T-helper 1 cell (primary cell): ENCODE measurements around the gene SMYD3.

Experiments
- DNase-seq, 5 donors: peaks; one replicate each; pipeline ENCODE4 v3.0.0-alpha.2; 2012 to 2020

SMYD3 gene

GRCh38 chr1:246302711-246303317, 204.3 kb downstream of the SMYD3 start:
- no peak for DNase-seq

DNA sequence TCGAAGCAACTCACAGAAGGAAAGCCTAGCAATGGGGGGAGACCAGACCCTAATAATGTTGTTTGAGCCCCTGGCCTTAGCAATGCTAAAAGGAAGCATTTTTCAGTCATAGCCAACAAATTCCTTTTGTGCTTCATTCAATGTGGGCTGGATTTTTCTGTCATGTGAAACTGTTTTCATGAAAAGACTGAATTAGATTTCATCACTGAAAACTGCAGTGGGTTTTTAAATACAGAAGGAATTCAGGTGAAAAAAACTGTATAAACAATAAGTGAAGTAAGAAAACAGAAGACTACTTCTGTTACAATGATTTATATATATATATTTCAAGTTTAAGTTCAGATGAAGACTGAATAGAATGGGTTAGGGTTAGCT, 204.8 kb downstream of the SMYD3 start:
- no peak for DNase-seq

DNA sequence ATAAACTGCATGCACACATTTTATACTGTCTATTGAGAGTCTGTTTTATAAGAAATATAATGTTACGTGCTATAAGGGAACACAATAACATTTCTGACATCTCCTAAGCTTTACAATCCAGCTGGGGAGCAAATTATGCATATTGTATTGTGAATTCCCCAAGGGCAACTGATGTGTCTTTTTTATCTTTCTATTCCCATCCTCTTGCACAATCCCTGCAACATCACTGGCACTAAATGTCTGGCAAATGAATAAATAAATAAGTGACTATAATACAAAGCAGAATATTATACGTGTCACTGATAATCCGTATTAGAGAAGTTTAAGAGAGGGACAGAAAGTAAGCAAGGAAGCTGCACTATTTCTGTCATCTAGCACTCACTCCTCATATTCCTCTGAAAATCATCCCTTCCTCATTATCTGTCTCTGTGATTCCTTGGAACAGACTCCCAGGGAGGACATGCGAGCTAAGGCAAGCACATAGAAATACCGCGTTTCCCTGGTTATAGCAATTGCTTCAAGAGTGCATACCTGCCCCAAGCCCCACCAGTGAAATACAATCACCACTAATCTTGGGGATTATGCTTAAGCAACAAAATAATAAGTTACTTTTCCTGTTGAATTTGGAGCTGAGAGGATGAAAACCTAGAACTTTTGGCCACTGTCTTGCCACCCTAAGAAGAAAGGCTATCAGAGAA, 205.4 kb downstream of the SMYD3 start:
- DNase-seq: no peak

DNA sequence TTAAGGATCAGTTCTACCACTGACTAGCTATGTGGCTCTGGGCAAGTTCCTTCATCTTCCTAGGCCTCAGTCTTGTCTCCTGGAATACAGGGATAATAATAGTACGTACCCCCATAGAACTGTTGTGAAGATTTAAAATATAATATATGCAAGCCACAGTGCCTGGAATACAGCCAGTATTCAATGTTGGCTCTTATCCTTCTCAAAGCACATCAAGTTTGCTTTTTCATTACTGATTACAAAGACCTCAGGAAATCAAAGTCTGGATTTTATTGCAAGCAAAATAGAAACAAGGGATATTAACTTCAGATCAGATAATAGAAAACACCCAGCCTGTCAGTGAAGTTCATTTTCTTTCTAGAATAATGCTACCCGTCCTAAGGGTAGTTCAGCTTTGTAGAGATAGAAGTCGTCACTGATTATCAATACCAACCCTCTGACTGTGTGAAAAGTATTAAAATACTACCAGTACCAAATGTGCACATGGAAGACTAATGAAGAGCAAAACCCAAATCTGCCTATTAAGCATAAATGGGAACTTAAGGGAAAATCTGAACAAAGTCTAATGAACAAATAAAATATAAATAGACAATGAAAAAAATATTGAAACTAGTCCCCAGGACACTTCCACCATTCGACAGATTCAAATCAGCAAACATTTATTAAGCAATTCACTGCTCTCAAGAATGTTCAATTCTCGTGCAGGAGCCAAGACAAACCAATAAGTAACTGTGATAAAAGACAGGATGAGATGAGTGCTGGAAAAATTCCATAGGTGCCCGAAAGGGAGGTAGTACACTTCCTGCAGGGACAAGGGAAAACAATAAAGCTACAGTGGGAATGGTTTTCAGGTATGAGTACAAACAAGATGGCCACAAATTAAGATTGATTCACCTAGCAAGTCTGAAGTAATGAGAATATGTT, 206.2 kb downstream of the SMYD3 start:
- DNase-seq: no peak

DNA sequence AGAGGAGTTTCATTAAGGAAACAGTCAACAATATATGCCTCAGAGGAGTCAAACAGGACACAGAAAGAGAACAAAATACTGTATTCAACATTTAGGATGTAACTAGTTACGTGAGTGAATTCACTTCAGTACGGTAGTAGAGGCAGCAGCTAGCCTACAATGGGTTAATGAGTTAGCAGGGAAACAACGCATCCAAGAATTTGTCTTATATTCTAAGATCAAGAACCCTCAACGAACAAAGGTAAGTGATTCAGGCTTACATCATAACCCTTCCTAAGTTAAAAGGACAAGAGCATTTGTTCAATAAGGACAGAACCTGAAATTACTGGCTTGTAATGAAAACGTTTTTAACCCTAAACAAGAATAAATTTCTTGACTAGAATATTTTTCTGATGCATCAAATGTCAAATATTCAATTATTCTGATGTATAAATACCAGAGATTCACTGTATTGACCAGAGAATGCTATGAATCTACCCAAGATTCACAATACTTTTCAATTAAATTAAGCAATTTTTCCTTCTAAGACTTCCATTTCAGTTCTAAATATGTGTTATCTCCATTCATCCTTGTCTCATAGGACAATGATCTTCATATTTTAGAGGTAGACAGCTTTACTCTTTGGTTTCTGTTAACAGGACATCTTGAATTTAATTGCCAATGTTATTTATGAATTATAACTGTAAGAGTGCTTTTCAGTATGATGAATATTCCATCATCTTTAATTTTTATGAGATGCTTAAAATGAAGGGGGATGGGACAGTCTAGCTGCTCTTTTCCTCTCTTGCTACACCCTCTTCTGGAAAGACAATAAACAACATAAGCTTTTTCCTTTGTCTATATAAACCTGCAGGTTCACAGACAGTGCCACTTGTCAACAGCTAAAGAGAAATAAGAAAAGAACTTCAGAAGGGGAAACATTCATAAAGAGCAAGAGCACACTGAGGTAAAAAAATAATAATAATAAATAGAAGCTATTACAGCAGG, 209.5 kb downstream of the SMYD3 start:
- no peak for DNase-seq

GRCh38 chr1:246295968-246296367, 211.1 kb downstream of the SMYD3 start:
- DNase-seq: no peak

- DNase-seq: no peak
These were observed 211.7 kb downstream of the SMYD3 start for GRCh38 chr1:246295340-246295739.

DNA sequence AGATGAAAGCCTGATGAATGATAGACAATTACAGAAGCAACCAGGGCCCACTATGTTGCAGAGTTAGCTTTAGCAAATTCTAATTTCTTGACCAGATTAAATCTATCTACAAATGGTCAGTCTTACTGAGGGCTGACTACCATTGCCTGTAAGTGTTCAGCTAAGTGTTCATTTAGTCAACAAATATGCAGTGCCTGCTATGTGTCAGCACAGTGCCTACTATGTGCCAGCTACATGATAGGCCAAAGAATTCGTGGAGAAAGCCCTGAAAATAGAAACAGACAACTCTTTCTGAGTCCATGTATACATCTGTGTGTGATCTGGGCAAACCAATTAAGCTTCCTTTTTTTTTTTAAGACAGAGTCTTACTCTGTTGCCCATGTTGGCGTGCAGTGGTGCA, 212.8 kb downstream of the SMYD3 start:
- no peak for DNase-seq

DNA sequence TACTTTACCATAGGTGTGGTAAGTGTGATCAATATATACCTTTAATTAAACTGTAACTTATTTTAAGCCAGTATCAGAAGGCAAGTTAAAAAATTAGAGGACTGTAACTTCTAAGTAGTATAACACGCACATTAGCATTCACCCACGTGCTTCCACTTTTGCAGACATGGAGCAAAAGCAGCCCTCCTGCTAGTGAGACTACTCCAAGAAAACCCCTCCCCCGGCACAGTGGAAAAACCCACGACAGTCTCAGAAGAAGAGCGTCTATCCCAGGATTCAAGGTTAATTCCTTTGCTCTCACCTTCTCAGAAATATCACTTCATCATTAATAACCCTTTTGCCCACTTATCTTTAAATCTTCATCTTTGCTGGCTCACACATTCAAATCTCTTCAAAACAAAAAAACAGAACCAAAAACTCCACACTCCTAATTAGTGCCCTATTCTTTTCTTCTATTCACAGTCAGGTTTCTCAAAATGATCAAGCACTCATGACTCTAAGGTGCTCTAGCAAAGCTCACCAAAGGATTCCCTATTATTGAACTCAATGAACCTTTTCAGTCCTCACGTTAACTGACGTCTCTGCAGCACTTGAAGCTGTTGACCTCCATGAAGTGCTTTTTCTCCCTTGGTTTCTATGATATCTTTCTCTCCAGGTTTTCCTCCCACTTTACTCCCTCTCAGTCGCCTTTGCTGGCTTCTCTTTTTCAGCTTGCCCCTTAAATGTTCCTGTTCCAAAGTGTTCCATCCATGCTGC, 213.5 kb downstream of the SMYD3 start:
- DNase-seq: no peak

DNA sequence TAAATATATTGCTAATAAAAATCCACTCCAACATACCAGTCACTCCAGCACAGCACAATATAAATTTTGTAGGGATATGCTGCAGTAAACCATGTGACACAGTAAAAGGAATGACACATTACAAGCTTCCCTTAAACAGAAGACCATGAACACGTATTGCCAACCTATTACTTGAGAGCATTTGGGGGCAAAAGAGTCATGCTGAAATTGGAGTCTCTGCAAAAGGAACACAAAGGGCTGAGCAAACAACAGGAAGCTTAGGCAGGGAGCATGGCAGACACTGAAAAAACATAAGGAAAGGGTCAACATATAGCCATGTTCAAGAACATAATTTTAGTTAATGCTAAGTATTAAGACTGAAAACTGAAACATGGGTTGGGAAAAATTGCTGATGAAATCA, 214.5 kb downstream of the SMYD3 start:
- no peak for DNase-seq

DNA sequence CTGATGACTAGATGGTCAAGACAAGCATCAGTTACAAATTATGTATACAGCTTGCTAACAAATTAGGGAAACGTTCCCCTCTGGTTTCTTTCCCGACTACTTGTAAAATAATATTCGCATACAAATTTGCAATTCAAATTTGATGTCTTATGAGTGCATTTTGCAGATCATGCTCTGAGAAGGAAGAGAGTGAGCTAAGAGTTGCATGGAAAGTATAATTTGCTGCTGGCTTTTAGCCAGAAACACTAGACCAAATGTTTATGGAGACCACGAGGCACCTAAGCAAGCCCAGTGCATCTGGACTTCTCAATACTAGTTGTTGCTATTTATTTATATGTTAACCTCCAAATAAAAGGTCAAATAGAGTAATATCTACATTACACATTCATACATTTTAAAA, 216.0 kb downstream of the SMYD3 start:
- DNase-seq: no peak

DNA sequence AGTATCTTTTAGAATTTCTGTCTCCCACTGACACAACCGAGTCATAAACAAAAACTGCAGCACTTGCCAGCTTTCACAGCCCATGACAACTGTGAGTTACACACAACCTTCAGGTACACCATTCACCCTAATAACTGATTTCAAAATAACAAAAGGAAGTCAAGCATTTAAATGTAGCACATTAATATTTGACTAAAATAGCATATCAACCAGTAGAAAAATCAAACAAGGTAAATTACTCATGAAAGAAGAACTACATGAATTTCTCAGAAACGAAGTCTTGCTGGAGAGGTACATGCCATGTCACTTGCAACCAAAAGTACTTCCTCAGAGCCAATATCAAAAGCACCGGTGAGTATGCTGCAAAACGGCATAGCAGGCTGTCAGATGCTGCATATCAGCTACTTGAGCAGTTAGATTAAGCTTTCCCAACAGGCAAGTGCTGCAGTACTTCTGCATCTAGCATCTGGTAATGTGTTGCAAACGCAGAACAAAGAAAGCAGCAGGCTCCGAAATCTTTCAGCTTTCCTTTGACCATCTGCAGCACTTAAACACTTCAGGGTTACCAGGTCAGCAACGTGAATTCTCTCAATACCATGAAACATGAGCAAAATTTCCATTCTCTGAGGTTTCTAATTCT, 223.2 kb downstream of the SMYD3 start:
- DNase-seq: no peak

DNA sequence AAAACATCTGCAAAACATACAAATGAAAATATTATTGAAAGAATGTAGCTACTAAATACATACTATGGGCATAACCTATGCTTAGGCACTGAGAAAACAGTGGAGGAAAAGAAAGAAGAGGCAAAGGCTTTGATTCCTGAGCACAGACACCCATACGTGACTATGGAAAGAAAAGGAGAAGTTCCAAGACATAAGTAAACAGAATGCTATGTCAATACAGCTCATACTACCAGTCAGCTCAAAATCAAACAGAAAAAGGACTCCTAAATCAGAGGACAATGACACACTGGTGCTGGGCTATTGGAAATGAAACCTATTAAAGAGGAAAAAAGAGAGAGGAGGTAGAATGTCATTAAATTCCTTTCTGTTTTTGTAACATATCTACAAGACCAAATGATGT, 225.4 kb downstream of the SMYD3 start:
- no peak for DNase-seq

DNA sequence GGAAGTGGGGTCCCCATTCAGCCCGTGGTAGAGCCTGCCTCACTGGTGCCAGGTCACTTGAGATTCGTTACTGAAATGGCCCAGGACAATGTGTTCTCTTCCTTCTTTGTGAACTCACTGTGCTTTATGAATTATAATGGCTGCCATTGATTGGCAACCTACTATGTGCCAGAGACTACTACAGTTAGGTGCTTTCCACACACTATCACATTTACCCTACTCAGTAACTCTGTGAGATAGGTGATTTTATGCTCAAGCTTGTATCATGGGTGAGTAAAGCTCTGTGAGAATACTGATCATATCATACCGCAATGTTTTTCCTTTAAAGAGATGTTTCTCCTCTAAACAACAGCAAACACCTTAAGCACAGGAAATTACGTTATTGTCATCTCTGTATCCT, 225.9 kb downstream of the SMYD3 start:
- no peak for DNase-seq

DNA sequence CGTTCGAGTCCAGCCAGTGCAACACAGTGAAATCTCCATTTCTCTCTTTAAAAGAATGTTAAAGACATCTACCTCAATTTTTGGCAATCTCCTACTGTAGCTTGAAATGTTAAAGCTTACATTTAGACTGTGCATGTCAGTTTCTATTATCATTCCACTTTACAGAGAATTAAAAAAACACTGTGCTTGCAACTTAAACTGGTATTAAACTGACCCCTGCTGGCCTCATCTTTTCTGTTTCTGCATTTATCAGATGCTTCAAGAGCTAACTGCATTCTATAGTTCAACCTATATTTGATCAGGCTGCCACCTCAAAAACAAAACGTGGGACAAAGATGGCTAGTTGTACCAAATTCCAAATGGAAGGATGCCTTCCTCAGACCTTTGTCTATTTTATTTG, 226.5 kb downstream of the SMYD3 start:
- DNase-seq: no peak

- DNase-seq: no peak
These were observed 227.7 kb downstream of the SMYD3 start for GRCh38 chr1:246279402-246279801.

DNA sequence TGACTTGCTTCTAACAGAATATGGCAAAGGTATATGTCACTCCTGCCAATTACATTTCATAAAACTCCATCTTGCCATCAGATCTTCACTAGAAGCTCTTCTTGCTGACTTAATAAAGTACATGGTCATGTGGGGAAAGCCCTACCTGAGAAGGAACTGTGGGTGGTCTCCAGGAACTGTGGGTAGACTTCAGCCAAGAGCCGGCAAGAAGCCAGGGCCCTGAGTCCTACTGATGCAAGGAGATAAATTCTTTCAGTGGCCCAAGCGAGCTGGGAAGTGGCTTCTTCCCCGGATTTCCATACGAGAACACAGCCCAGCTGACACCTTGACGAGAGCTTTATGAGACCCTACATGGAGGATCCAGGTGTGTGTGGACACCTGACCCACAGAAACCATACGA, 228.7 kb downstream of the SMYD3 start:
- DNase-seq: no peak

- DNase-seq: no peak
These were observed 232.0 kb downstream of the SMYD3 start for GRCh38 chr1:246275036-246275435.

DNA sequence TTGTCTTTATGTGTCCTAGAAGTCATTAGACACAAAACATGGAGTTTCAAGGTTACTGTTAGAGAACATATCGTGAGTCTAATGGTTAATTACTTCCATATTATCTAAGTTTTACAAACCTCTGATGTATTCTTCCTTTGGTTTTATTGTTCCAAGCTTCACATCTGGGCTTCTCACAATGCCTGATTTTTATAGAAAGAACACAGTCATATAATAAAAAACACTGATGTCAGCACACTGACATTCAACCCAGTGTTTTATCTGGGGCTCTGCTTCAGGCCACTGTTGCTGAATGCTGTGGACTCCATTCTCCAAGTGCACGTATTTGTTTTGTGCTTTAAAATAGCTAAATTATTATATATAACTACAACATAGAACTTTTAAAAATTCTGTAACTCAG, 232.9 kb downstream of the SMYD3 start:
- DNase-seq: no peak

GRCh38 chr1:246271516-246271915, 235.6 kb downstream of the SMYD3 start:
- no peak for DNase-seq

DNA sequence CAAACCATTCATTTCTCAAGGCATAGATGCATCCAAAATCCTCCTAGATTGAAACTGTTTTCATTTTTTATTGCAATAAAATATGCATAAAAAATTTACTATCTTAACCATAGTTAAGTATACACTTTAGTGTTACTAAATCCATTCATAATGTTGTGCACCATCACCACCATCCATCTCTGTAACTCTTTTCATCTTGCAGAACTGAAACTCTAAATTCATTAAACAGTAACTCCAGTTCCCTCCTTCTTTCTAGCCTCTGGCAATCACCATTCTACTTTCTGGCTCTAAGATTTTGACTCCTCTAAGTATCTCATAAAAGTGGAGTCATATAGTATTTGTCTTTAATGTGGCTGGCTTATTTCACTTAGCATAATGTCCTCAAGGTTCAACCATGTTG, 236.8 kb downstream of the SMYD3 start:
- no peak for DNase-seq
